GM18909 (cell line): ENCODE results near the gene MBD5.

Experiments used
- ATAC-seq: cut with Tn5 transposase; IDR thresholded peaks from one replicate; pipeline ENCODE4 v1.9.1; 2021; ENCODE audit warnings: mild to moderate bottlenecking; ENCODE audit not compliant: unreplicated experiment, poor library complexity

MBD5 gene

GRCh38 chr2:148103946-148104345, 83.1 kb downstream of the MBD5 start:
- no peak for ATAC-seq

GRCh38 chr2:148106331-148106730, 85.4 kb downstream of the MBD5 start:
- ATAC-seq = no peak

GRCh38 chr2:148108385-148108784, 87.5 kb downstream of the MBD5 start:
- ATAC-seq = no peak

- ATAC-seq = no peak
These were observed 89.3 kb downstream of the MBD5 start for GRCh38 chr2:148110184-148110583.

GRCh38 chr2:148122788-148123187, 101.9 kb downstream of the MBD5 start:
- ATAC-seq = no peak

- no peak for ATAC-seq
These were observed 103.4 kb downstream of the MBD5 start for GRCh38 chr2:148124271-148124670.

- no peak for ATAC-seq
These were observed 109.7 kb downstream of the MBD5 start for GRCh38 chr2:148130581-148130980.

GRCh38 chr2:148132412-148132811, 111.5 kb downstream of the MBD5 start:
- ATAC-seq = no peak

GRCh38 chr2:148135705-148136104, 114.8 kb downstream of the MBD5 start:
- ATAC-seq = no peak

GRCh38 chr2:148136441-148136840, 115.5 kb downstream of the MBD5 start:
- no peak for ATAC-seq

- no peak for ATAC-seq
These were observed 141.1 kb downstream of the MBD5 start for GRCh38 chr2:148161909-148162435.

GRCh38 chr2:148162871-148163270, 142.0 kb downstream of the MBD5 start:
- no peak for ATAC-seq

GRCh38 chr2:148165975-148166374, 145.1 kb downstream of the MBD5 start:
- no peak for ATAC-seq

GRCh38 chr2:148167241-148167766, 146.4 kb downstream of the MBD5 start:
- no peak for ATAC-seq

GRCh38 chr2:148167855-148168254, 147.0 kb downstream of the MBD5 start:
- ATAC-seq = no peak

GRCh38 chr2:148172131-148172753, 151.4 kb downstream of the MBD5 start:
- no peak for ATAC-seq

GRCh38 chr2:148173168-148173567, 152.3 kb downstream of the MBD5 start:
- no peak for ATAC-seq

GRCh38 chr2:148177559-148177958, 156.7 kb downstream of the MBD5 start:
- ATAC-seq = no peak

GRCh38 chr2:148179724-148180123, 158.8 kb downstream of the MBD5 start:
- no peak for ATAC-seq

GRCh38 chr2:148184976-148185375, 164.1 kb downstream of the MBD5 start:
- ATAC-seq = no peak

GRCh38 chr2:148194882-148195281, 174.0 kb downstream of the MBD5 start:
- ATAC-seq = no peak
